Prostate gland (tissue), 2 donors: Measurements from ENCODE around the gene SPECC1. TPM values are rescaled to one million over a fixed set of nuclear protein-coding genes. Genes with fewer than 3 reads are reported as not detected.
A peak's percentile ranks its signal among the peaks of the same experiment; 100 is the strongest.
"Not testable (repeated sequence)": the region's sequence is repeated elsewhere in the genome, so short reads cannot be mapped to it uniquely, and the experiment has no call there.

Source experiments
- DNase-seq: peaks from one replicate; pipeline ENCODE4 v3.0.0-alpha.2; 2019; ENCODE audit warnings: low spot score
- H3K27ac ChIP-seq, 2 donors: fragments of 200-600 bp; sonication (generic); 2 replicates each; pipeline ENCODE4 v1.5.1; 2017 to 2019
- H3K27me3 ChIP-seq: fragments of 200-600 bp; sonication (generic); replicated peaks from 2 replicates; pipeline ENCODE4 v1.5.1; 2019; ENCODE audit not compliant: insufficient read depth
- H3K36me3 ChIP-seq, 2 donors: fragments of 200-600 bp; sonication (generic); 1 replicate in 1 of 2; 2 replicates in 1 of 2; pipeline versions ENCODE4 v1.5.1 to v1.8.1; 2017 to 2019
- H3K4me1 ChIP-seq: fragments of 200-600 bp; sonication (generic); replicated peaks from 2 replicates; pipeline ENCODE4 v1.5.1; 2019
- H3K4me3 ChIP-seq, 2 donors: fragments of 200-600 bp; sonication (generic); 2 replicates each; pipeline ENCODE4 v1.5.1; 2017 to 2019
- H3K9me3 ChIP-seq: fragments of 200-600 bp; sonication (generic); 2 replicates; pipeline ENCODE4 v1.5.1; 2017
- CTCF ChIP-seq, 4 experiments: fragments of 200-600 bp in 2 of 4; fragments of 450-650 bp in 2 of 4; sonication (generic) in 2 of 4; IDR thresholded peaks; 1 replicate in 3 of 4; 2 replicates in 1 of 4; pipeline ENCODE4 v1.5.1; 2016 to 2019; ENCODE audit warnings: antibody characterized with exemption in 4 of 4, mild to moderate bottlenecking in 2 of 4, moderate library complexity in 2 of 4
- POLR2A ChIP-seq: fragments of 450-650 bp; IDR thresholded peaks from one replicate; pipeline ENCODE4 v1.6.1; 2016; ENCODE audit warnings: antibody characterized with exemption, mild to moderate bottlenecking
- POLR2AphosphoS5 ChIP-seq: sonication (generic); formaldehyde crosslinking; IDR thresholded peaks from one replicate; pipeline ENCODE4 v1.6.1; 2017; ENCODE audit warnings: antibody characterized with exemption
- WGBS: methylation state at CpG from one replicate; pipeline ENCODE4 v1.1.5; 2018; 5-methylcytosine and 5-hydroxymethylcytosine counted together
- intact Hi-C: fragments of 100-400 bp; cut with DNase I; formaldehyde crosslinking; loops from one replicate; pipeline ENCODE4 v1.14.2; 2022
- total RNA-seq, 2 donors: library from RNA; depleted of rRNA; stranded (reverse); fragments of >200 nt; gene quantifications; one replicate each; pipeline ENCODE4 v1.1.0, GENCODE V29; 2016

The SPECC1 gene
- total RNA-seq, 2 donors from 2014 or later = 29.7 to 85.5 TPM

- Histone ChIP-seq H3K36me3 (no peaks in the 10 kb centered on the region), H3K9me3 (no peaks in the 10 kb centered on the region), H3K27me3 (no peaks in the 10 kb centered on the region), H3K4me3 (no peak overlapping the region), H3K27ac (no peak overlapping the region), H3K4me1 (no peaks in the 10 kb centered on the region)
- no peak for TF ChIP-seq CTCF (IDR thresholded peaks at IDR 0.05)
- TF ChIP-seq POLR2A = no peak
- TF ChIP-seq POLR2AphosphoS5 = no peak
- 82% methylated on average over 10 of the region's 10 CpGs for WGBS
- DNase-seq = no peak
- intact Hi-C loops = loop anchor here (10.0 kb wide), 1 partner anchor 191 kb away; no protein-coding TSS in a partner anchor
Measured at GRCh38 chr17:20315311-20315710, 306.2 kb downstream of the SPECC1 start.

GRCh38 chr17:20315821-20316220 lies 306.7 kb downstream of the SPECC1 start:
- intact Hi-C loops = loop anchor here (10.0 kb wide), 1 partner anchor 191 kb away; no protein-coding TSS in a partner anchor
- no peaks in the 10 kb centered on the region for H3K36me3 ChIP-seq
- WGBS = 79% methylated on average over 4 of the region's 4 CpGs

GRCh38 chr17:20320535-20321229 lies 311.5 kb downstream of the SPECC1 start:
- 21% methylated on average over 36 of the region's 47 CpGs for WGBS
- intact Hi-C loops, H3K9me3 ChIP-seq, H3K27me3 ChIP-seq, H3K36me3 ChIP-seq, H3K4me1 ChIP-seq, H3K27ac ChIP-seq: not testable (repeated sequence)
- peak overlapping the region; percentile 25 to 33 for H3K4me3 ChIP-seq
- TF ChIP-seq CTCF (IDR thresholded peaks at IDR 0.05) = peak; percentile 64 to 91 (median 87)
- DNase-seq = peak; percentile 42

More at GRCh38 chr17:20315821-20316220, 306.7 kb downstream of the SPECC1 start:
- Histone ChIP-seq H3K27me3 (no peaks in the 10 kb centered on the region), H3K9me3 (no peaks in the 10 kb centered on the region), H3K4me1 (no peaks in the 10 kb centered on the region), H3K27ac (no peak overlapping the region), H3K4me3 (no peak overlapping the region)
- no peak for TF ChIP-seq POLR2AphosphoS5
- no peak for TF ChIP-seq POLR2A
- no peak for TF ChIP-seq CTCF (IDR thresholded peaks at IDR 0.05)
- DNase-seq = no peak

- WGBS = 98% methylated on average over 17 of the region's 32 CpGs
- H3K4me3 ChIP-seq, H3K27ac ChIP-seq, H3K9me3 ChIP-seq, H3K27me3 ChIP-seq, intact Hi-C loops, DNase-seq, H3K36me3 ChIP-seq, H3K4me1 ChIP-seq: not testable (repeated sequence)
Measured at GRCh38 chr17:20321357-20321756, 312.2 kb downstream of the SPECC1 start.

- H3K36me3 ChIP-seq, H3K27me3 ChIP-seq, H3K4me1 ChIP-seq, H3K27ac ChIP-seq, intact Hi-C loops, H3K9me3 ChIP-seq, DNase-seq, H3K4me3 ChIP-seq: not testable (repeated sequence)
- WGBS = 59% methylated on average over 3 of the region's 3 CpGs
Measured at GRCh38 chr17:20327739-20328138, 318.6 kb downstream of the SPECC1 start.

DNA sequence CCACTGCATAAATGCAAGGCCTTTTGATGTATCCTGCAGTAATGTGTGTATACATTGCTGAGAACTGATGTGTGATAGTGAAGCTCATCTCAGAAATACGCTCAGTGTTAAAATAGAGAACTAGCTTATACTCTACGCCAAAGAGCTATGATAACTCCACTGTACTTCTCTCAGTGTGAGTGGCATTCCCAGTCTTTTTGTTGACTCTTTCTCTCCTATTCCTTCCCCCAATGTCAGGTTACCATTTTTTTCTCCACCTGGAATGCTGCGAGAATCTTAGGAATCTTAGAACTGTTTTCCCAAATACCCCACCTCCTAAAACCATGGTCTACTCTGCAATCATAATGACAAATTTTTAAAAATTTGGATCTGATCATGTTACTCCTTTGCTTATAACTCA lies 342.2 kb downstream of the SPECC1 start:
- intact Hi-C loops, H3K27ac ChIP-seq, H3K4me3 ChIP-seq, H3K9me3 ChIP-seq, H3K36me3 ChIP-seq, H3K4me1 ChIP-seq, DNase-seq, H3K27me3 ChIP-seq: not testable (repeated sequence)
- WGBS = no CpG with 5 or more reads among the region's 3 CpGs

GRCh38 chr17:20352567-20352966 lies 343.4 kb downstream of the SPECC1 start:
- WGBS = 68% methylated on average over 3 of the region's 3 CpGs
- DNase-seq, H3K4me3 ChIP-seq, intact Hi-C loops, H3K27me3 ChIP-seq, H3K9me3 ChIP-seq, H3K4me1 ChIP-seq, H3K27ac ChIP-seq, H3K36me3 ChIP-seq: not testable (repeated sequence)

GRCh38 chr17:20363846-20364245 lies 354.7 kb downstream of the SPECC1 start:
- H3K27ac ChIP-seq, DNase-seq, H3K27me3 ChIP-seq, H3K4me1 ChIP-seq, H3K4me3 ChIP-seq, H3K36me3 ChIP-seq, H3K9me3 ChIP-seq, intact Hi-C loops: not testable (repeated sequence)
- 69% methylated on average over 4 of the region's 4 CpGs for WGBS
